ENCODE data around the gene ABAT.
"Not testable (repeated sequence)": the region's sequence is repeated elsewhere in the genome, so short reads cannot be mapped to it uniquely, and the experiment has no call there.

Gene ABAT

GRCh38 chr16:8649829-8650554 is 24.4 kb upstream of the ABAT start:
- no peak for DNase-seq (ENCODE audit: low read depth in 2 of 2)

GRCh38 chr16:8651958-8652357 is 22.5 kb upstream of the ABAT start:
- DNase-seq (ENCODE audit: low read depth in 2 of 2), result not testable (repeated sequence)

- peak; percentile 34 to 62 for DNase-seq (ENCODE audit: low read depth in 2 of 2)
Observed at GRCh38 chr16:8655184-8655717, 19.2 kb upstream of the ABAT start.

DNA sequence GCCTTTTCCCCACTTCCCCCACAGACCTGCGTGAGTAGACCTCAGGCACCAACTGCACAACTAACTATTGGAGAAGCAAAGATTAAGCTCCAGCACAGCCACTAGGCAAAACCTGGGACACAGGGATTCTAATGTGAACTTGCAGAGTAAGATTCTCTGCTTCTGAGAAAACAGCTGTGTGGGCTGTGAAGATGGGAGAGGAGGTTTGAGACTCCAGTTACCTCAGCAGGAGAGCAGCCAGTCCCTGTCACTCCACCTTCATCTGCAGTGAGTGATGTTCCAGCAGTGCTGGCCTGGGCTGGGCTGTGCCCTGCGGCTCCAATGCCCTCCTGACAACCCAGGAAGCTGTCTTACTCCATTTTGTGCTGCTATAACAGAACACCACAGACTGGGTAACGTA is 18.0 kb upstream of the ABAT start:
- DNase-seq (ENCODE audit: low read depth in 2 of 2), result no peak

DNA sequence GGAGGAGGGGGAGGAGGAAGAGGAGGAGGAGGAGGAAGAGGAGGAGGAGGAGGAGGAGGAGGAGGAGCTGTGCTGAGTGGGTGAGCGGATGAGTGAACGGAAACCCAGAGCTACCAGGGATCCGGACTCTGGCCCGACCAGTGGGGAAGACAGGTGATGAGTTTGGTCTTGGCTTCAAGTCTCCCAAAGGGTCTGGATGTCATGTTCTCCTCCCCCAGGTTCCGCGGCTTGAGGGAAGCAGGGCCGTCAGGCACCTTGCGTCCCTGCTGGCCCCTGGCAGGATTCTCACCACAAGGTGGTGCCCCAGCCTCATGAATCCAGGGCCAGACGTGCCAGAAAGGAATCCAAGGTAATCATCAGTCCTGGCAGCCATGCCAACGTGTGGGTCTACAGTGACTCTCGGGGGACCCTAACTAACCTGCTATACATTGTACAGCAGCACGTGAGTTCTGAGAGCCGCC is 13.5 kb upstream of the ABAT start:
- peak in 1 of 2 donors; percentile 32 for DNase-seq (ENCODE audit: low read depth in 2 of 2)

- no peak for DNase-seq (ENCODE audit: low read depth in 2 of 2)
Observed at GRCh38 chr16:8661703-8662102, 12.7 kb upstream of the ABAT start.

DNA sequence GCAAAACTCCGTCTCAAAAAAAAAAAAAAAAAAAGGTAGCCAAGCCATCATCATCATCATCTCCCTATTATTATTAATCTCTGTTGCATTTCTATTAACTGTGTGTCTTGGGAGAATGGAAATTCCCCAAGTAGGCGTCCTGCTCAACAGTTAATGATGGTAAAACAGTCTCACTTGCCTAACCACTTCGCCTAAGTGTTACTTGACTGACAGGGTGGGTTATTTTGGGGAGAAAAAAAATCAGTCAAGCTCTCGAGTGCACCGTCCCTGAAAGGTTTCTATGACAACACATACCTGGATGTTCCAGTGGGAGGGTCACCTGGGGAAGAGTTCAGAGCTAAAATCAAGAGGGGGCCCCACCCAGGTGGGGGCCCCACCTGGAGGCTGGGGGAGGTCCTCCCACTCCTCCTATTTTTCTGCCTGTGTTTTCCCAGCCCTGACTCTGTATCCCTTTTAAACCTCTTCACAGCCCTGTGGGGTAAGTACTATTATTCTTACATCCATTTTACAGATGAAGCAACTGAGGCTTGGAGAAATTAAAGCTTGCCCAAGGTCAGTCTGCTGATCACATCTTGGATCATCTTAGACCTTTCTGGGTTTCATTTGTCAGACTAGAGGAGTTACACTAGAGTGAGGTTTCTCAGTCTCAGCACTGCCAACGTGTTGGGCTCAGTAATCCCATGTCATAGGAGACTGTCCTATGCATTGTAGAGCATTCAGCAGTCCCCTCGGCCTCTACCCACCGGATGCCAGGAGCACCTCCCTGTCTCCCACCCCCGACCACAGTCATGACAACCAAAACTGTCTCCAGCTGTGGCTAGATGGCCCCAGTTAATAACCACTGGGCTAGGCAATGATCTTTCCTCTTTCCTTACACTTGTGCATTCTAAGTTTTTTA is 11.0 kb upstream of the ABAT start:
- no peak for DNase-seq (ENCODE audit: low read depth in 2 of 2)

DNA sequence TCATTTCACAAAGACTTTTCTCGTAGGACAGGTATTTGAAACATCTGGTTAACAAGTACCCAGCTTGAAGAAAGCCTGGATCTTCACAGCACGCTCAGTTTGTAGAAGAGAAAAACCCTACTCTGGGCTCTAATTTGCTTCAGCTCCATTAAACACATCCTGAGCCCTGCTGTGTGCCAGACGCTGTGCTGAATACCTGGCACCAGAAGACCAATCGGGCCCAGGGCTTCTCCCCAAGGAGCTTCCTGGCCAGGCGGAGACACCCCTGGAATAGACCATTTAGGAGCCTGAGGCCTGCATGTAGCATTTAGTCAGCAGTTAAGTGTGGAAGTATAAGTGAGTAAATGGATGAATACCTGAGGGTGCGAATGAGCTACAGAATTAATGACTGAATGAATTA is 8.9 kb upstream of the ABAT start:
- no peak for DNase-seq (ENCODE audit: low read depth in 2 of 2)

GRCh38 chr16:8667492-8667891 is 6.9 kb upstream of the ABAT start:
- no peak for DNase-seq (ENCODE audit: low read depth in 2 of 2)

GRCh38 chr16:8668113-8668512 is 6.3 kb upstream of the ABAT start:
- DNase-seq (ENCODE audit: low read depth in 2 of 2), result no peak

GRCh38 chr16:8669481-8669880 is 4.9 kb upstream of the ABAT start:
- DNase-seq (ENCODE audit: low read depth in 2 of 2), result no peak

- no peak for DNase-seq (ENCODE audit: low read depth in 2 of 2)
Observed at GRCh38 chr16:8670014-8670560, 4.3 kb upstream of the ABAT start.

DNA sequence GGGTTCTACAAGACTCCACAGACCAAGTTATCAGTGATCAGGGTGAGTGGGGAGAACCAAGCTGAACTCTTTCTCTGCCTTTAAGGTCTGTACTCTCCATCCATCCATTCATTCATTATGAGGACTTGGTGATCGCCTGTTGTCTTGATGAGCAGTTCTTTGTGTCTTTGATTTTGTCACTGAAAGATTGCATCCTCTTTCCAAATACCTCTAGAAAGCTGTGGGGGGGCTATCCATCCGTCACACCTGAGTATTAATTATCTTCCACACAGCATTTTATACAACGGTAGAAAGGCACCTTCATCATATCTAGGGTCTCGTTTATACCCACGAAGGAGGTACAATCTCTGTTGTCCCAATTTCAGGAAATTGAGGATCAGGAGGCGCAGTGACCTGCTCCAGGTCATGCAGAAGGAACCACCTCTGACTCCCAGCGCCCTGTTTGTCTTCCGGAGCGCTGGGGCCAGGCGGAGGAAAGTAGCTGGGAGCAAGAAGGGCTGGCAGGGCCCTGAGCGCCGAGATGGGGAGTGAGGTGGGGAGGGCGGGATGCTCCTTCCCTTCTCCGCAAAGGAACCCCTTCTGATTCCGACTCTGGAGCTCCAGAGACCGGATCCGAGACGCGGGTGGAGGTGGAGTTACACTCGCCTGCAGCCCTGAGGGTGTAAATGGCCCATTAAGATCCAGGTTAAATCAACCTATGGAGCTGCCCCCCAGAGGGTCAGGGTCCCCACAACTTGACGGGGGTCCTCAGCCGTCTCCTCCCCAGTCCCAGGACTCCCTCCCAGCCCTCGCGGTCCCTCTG is 605 bp upstream of the ABAT start:
- DNase-seq (ENCODE audit: low read depth in 2 of 2), result no peak

DNA sequence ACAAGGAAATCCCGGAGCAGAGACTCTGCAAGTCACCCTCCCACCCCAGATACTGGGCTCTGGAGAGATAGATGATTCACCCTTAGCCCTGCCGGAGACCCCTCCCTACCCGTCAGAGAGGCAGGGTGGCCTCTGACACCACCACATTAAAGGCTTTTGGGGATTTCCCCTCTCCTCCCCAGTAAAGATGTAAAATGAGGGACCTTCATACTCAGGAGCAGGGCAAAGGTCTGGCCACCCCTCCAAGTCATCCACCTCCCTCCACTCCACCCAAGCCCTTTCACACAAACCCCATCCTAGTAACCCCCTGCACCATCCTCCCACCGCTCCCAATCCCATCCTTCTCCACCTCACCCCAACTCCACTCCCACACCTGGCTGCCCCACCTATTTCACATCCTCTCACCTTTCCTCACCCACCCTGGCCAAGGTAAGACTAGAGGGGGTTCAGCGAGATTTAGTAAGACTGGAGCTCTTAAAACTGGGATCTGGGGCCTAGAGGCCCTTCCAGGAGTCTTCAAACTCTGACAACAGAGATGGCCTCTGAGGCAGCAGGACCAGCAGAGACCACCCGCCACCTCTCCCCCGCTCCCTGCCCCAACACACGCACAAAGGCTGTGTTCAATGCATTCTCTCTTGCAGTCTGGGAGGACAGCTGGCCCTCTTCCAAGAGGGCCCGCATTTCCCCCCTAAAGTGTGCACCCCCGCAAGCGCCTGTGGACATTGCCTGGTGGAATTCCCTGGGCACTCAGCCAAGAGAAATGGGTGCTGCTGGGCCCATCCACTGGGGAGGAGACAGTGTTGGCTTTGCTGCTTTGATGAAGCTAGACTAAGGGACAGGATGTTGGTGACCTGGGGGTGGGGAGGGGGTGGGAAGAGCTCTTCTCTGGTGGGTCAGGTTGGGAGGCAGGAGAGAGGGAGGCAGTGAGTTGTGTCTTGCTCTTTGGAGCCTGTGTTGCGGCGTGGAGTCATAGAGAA is 1.1 kb downstream of the ABAT start:
- peak; percentile 45 to 46 for DNase-seq (ENCODE audit: low read depth in 2 of 2)

- DNase-seq (ENCODE audit: low read depth in 2 of 2), result no peak
Observed at GRCh38 chr16:8676160-8676547, 1.7 kb downstream of the ABAT start.

DNA sequence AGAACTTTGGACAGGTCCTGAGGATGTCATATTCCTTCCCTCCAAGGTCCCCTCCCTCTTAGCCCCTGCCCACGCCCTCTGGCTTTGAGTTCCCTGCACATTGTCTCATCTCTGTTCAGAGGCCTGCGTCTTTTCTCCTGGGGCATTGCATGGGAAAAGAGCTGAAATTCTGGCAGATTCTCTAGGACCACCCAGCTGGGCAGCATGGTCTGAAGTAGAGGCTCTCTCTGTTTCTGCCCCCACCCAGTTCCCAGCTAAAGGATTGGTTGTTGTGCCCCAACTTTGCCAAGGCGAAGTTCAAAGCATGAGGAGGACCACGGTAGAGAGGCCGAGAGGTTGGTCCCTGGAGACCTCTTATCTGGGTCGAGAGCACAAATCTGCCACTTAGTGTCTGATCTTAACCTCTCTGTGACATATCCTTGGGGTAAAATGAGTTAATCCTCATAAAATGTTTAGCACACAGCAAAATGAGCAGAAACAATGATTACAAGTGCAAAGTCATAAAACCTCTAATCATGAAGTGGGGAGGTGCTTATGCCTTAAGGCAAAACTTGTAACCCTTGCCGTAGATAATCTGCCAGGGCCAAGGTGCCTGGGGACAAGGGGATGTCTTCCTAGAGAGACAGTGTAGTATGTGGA is 2.4 kb downstream of the ABAT start:
- DNase-seq (ENCODE audit: low read depth in 2 of 2), result no peak

DNA sequence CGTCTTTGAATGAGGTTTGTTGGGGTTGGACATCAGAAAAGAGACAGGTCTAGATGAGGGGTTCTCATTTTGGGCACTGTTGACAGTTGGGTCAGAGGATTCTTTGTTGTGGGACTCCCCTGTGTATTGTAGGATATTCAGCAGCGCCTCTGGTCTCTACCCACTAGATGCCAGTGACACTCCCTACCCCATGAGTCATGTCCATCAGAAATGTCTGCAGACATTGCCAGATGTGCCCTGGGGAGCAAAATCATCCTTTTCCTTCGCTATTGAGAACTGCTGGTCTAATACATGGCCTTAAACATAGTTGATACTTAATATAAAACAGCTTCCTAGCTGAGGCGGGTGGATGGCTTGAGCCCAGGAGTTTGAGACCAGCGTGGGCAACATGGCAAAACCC is 3.1 kb downstream of the ABAT start:
- no peak for DNase-seq (ENCODE audit: low read depth in 2 of 2)

DNA sequence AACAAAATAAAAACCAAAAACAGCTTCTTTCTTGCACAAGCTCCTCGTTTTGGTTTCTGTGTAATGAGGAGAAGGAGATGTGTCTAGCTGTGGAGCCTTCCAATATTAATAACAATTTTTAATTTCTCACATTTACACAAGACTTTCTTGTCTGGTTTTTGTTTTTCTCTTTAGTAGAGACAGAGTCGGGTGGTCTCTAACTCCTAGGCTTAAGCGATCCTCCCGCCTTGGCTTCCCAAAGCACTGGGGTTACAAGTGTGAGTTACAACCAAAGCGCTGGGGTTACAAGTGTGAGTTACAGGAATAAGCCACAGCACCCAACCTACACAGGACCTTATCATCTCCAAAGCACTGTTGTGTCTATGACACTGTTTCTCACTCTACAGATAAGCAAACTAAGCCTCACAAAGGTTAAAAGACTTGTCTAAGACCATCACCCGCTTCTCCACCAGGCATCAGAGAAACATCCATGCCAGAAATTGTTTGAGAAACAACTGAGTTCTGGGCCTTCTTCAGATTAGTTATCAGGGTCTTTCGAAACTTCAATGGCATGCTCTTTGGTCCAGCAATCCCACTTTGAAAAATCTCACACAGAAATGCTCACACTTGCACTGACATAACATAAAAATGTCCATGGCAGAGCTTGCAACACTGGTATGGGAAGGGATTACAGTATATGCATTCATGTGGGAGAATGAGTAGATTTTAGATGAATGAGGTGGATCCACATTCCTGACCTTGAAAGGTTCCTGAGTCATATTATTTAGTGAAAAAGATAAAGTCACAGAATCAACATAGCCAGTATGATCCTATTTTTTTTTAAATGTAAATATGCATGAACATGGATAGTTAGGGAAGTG is 3.9 kb downstream of the ABAT start:
- DNase-seq (ENCODE audit: low read depth in 2 of 2), result no peak

DNA sequence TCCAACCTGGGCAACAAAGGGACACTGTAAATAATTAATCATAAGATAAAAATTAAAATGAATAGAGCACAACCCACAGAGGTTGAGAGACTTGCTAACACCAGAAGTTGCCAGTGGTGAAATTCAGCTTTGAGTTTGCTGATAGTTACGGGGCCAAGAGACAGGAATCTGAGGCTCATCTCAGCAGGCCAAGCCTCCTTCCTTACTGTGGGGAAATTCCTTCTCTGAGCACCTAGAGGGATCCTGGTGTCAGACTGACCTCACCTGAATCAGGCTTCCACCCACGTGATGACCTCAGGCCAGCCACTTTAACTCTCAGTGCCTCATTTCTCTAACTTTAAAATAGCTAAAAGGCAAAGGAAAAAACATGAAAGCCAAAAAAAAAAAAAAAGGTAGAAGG is 4.7 kb downstream of the ABAT start:
- DNase-seq (ENCODE audit: low read depth in 2 of 2), result no peak

Data from stimulated activated CD8-positive, alpha-beta memory T cell treated with anti-CD3 and anti-CD28 coated beads, Interleukin-15, amount 100 ng/mL, for 48 hours (primary cell).